ENCODE results near the gene ID1.

GRCh38 chr20:31643522-31643921 lies 38.4 kb downstream of the ID1 start:
- TF ChIP-seq POLR2A (IDR thresholded peaks at IDR 0.05), result no peak
- TF ChIP-seq, protein P1, sequence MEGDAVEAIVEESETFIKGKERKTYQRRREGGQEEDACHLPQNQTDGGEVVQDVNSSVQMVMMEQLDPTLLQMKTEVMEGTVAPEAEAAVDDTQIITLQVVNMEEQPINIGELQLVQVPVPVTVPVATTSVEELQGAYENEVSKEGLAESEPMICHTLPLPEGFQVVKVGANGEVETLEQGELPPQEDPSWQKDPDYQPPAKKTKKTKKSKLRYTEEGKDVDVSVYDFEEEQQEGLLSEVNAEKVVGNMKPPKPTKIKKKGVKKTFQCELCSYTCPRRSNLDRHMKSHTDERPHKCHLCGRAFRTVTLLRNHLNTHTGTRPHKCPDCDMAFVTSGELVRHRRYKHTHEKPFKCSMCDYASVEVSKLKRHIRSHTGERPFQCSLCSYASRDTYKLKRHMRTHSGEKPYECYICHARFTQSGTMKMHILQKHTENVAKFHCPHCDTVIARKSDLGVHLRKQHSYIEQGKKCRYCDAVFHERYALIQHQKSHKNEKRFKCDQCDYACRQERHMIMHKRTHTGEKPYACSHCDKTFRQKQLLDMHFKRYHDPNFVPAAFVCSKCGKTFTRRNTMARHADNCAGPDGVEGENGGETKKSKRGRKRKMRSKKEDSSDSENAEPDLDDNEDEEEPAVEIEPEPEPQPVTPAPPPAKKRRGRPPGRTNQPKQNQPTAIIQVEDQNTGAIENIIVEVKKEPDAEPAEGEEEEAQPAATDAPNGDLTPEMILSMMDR (IDR thresholded peaks at IDR 0.05), result no peak
